ENCODE data around the gene PHB1.

- no peak for TF ChIP-seq CTCF (IDR thresholded peaks at IDR 0.05)
- TF ChIP-seq POLR2AphosphoS5 (IDR thresholded peaks at IDR 0.05): no peak
- no peak for TF ChIP-seq POLR2A (IDR thresholded peaks at IDR 0.05)
- TF ChIP-seq EP300 (IDR thresholded peaks at IDR 0.05): no peak
These were observed 17.1 kb downstream of the PHB1 start for GRCh38 chr17:49397586-49397985.
